ENCODE data around the gene TTYH1. TPM values are rescaled to one million over a fixed set of nuclear protein-coding genes. Genes with fewer than 3 reads are reported as not detected.
"Not testable (repeated sequence)": the region's sequence is repeated elsewhere in the genome, so short reads cannot be mapped to it uniquely, and the experiment has no call there.

TTYH1 gene
- 0.49 TPM in 1 of 3 replicates, not detected in the others for total RNA-seq
- long read RNA-seq = 0 reads

GRCh38 chr19:54415208-54415900 is at the start of gene TTYH1:
TTYH1 (plus strand) TSS chr19:54415464; CDS start chr19:54415553, 89 bp downstream.
- Mint-ChIP-seq H3K4me3 (ENCODE audit: unreplicated experiment) (no peak within 1 kb of the TSS), H3K27ac (ENCODE audit: unreplicated experiment) (no peak within 1 kb of the TSS), H3K27me3 (ENCODE audit: low read depth) (peaks cover 33% of the 10 kb centered on the region), H3K4me1 (ENCODE audit: low read depth) (peaks cover 5% of the 10 kb centered on the region), H3K9me3 (ENCODE audit: low read depth) (peaks cover 4% of the 10 kb centered on the region), H3K36me3 (ENCODE audit: low read depth) (peaks cover 3% of the 10 kb centered on the region)
- DNase-seq (ENCODE audit: low spot score) = no peak
- TF ChIP-seq CTCF (IDR thresholded peaks at IDR 0.05) = peak; percentile 71

GRCh38 chr19:54365798-54366197 is 49.5 kb upstream of the TTYH1 start:
- H3K4me3 Mint-ChIP-seq (ENCODE audit: unreplicated experiment); H3K4me1 Mint-ChIP-seq (ENCODE audit: low read depth); H3K36me3 Mint-ChIP-seq (ENCODE audit: low read depth); H3K27me3 Mint-ChIP-seq (ENCODE audit: low read depth); H3K27ac Mint-ChIP-seq (ENCODE audit: unreplicated experiment); H3K9me3 Mint-ChIP-seq (ENCODE audit: low read depth); DNase-seq (ENCODE audit: low spot score): not testable (repeated sequence)

GRCh38 chr19:54366811-54367210 is 48.5 kb upstream of the TTYH1 start:
- DNase-seq (ENCODE audit: low spot score) = no peak
- no peak for TF ChIP-seq CTCF (IDR thresholded peaks at IDR 0.05)
- Mint-ChIP-seq H3K4me3 (ENCODE audit: unreplicated experiment) (no peak overlapping the region), H3K4me1 (ENCODE audit: low read depth) (no peaks in the 10 kb centered on the region), H3K9me3 (ENCODE audit: low read depth) (no peaks in the 10 kb centered on the region), H3K27ac (ENCODE audit: unreplicated experiment) (no peak overlapping the region), H3K27me3 (ENCODE audit: low read depth) (peaks cover 5% of the 10 kb centered on the region), H3K36me3 (ENCODE audit: low read depth) (no peaks in the 10 kb centered on the region)

GRCh38 chr19:54369082-54369687 is 46.1 kb upstream of the TTYH1 start:
- Mint-ChIP-seq H3K36me3 (ENCODE audit: low read depth) (no peaks in the 10 kb centered on the region), H3K9me3 (ENCODE audit: low read depth) (no peaks in the 10 kb centered on the region), H3K4me1 (ENCODE audit: low read depth) (no peaks in the 10 kb centered on the region), H3K27ac (ENCODE audit: unreplicated experiment) (no peak overlapping the region), H3K27me3 (ENCODE audit: low read depth) (peaks cover 5% of the 10 kb centered on the region), H3K4me3 (ENCODE audit: unreplicated experiment) (no peak overlapping the region)
- DNase-seq (ENCODE audit: low spot score) = no peak
- no peak for TF ChIP-seq CTCF (IDR thresholded peaks at IDR 0.05)

- not testable (repeated sequence) for H3K4me3 Mint-ChIP-seq (ENCODE audit: unreplicated experiment); H3K4me1 Mint-ChIP-seq (ENCODE audit: low read depth); H3K27ac Mint-ChIP-seq (ENCODE audit: unreplicated experiment); H3K36me3 Mint-ChIP-seq (ENCODE audit: low read depth); DNase-seq (ENCODE audit: low spot score); H3K9me3 Mint-ChIP-seq (ENCODE audit: low read depth); H3K27me3 Mint-ChIP-seq (ENCODE audit: low read depth)
Measured at GRCh38 chr19:54369688-54370433, 45.4 kb upstream of the TTYH1 start.

- not testable (repeated sequence) for H3K4me3 Mint-ChIP-seq (ENCODE audit: unreplicated experiment); H3K27me3 Mint-ChIP-seq (ENCODE audit: low read depth); H3K9me3 Mint-ChIP-seq (ENCODE audit: low read depth); H3K27ac Mint-ChIP-seq (ENCODE audit: unreplicated experiment); H3K4me1 Mint-ChIP-seq (ENCODE audit: low read depth); H3K36me3 Mint-ChIP-seq (ENCODE audit: low read depth); DNase-seq (ENCODE audit: low spot score)
Measured at GRCh38 chr19:54370434-54370796, 44.8 kb upstream of the TTYH1 start.

GRCh38 chr19:54371453-54371852 is 43.8 kb upstream of the TTYH1 start:
- H3K27ac Mint-ChIP-seq (ENCODE audit: unreplicated experiment); H3K9me3 Mint-ChIP-seq (ENCODE audit: low read depth); H3K36me3 Mint-ChIP-seq (ENCODE audit: low read depth); H3K4me3 Mint-ChIP-seq (ENCODE audit: unreplicated experiment); H3K27me3 Mint-ChIP-seq (ENCODE audit: low read depth); H3K4me1 Mint-ChIP-seq (ENCODE audit: low read depth); DNase-seq (ENCODE audit: low spot score): not testable (repeated sequence)
